ENCODE data around the gene FBXO38. TPM values are rescaled to one million over a fixed set of nuclear protein-coding genes. Genes with fewer than 3 reads are reported as not detected.
"Not testable (repeated sequence)": the region's sequence is repeated elsewhere in the genome, so short reads cannot be mapped to it uniquely, and the experiment has no call there.

The FBXO38 gene
- total RNA-seq, 1 donor from 2014 or later = 62.8 TPM

DNA sequence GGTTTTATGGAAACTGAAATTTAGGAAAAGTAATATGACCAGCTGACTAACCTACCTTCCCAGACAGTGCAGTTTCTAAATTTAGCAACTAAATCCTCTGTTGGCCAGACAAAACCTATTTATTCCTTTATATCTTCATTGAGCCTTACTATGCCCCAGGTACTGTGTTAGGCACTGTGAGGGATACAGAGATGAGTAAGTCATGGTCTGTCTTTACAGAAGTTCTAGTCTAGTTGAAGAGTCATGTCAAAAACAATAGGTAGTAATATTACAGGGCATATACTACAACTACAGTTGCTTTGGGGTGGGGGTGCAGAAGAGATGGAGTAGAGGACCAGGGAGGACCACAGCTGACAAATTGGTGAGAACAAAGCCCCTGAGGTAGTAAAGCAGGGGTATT is 42.8 kb downstream of the FBXO38 start:
- DNase-seq (ENCODE audit: low read depth, low spot score) = no peak

DNA sequence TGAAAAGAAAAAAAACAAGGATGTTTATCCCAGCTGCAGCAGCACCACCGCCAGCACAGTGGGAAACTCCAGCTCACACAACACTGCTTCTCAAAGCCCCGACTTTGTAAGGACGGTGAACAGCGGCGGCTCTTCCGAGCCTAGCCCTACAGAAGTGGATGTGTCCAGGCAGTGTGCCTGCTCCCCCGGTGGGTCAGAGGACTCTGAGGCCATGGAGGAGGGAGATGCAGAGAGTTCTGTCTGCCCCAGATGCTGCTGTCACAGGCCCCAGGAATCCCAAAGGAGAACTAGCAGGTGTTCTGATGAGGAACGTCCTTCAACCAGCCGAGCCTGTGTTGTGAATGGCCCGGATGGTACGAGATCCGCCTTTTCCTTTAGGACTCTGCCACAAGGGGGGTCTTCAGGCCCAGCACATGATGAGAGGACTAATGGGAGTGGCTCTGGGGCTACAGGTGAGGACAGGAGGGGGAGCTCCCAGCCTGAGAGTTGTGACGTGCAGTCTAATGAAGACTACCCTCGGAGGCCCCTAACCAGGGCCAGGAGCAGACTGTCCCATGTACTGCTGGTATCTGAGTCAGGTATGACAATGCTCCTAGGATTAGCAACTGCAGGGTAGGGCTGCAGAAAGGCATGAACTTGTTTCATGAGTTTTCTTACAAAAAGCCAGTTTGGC is 43.7 kb downstream of the FBXO38 start:
- no peak for DNase-seq (ENCODE audit: low read depth, low spot score)

DNA sequence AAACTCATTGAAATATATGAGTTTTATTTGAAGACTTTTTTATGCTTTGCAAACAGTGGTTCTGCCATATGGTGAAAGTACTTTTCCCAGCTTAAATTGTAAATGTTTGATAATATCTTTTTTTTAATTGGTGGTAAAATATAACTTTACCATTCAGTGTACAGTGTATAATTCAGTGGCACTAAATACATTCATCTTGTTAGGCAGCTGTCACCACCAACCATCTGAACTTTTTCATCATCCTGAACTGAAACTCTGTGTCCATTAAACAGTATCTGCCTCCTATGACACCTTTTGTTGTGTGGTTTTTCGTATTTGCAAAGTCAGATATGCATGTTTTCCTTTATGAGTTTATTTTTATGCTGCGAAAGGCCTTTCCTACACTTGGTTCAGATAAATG is 45.1 kb downstream of the FBXO38 start:
- DNase-seq (ENCODE audit: low read depth, low spot score) = no peak

DNA sequence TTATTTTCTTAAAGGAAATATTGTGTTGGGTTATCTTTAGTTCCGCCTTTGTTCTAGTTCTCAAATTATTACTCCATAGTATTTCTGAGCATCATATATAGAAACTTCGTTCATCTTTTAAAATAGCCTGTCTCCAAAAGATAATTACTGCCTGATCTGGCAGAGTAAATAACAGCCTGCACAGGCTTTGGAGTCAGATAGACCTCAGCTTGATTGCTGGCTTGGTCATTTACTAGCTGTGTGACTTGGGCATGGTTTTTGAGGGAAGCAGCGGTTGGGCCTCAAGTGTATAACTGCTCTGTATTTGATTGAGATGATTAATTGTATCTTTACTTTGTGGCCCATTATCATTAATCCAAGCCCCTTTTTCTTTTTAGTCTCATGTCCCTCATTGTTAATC is 50.1 kb downstream of the FBXO38 start:
- DNase-seq (ENCODE audit: low read depth, low spot score) = no peak

DNA sequence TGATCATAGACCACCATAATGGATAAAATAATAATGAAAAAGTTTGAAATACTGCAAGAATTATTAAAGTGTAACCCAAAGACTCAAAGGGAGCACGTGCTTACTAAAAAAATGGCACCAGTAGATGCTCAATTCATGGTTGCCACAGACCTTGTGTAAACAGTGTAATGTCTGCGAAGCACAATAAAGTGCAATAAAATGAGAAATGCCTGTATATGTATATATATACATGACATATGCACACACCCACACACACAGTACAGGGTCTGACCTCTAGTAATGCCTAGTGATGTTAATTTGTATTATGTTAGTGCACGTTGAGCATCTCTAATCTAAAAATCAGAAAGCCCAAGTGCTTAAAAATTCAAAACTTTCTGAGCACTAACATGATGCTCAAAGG is 52.3 kb downstream of the FBXO38 start:
- no peak for DNase-seq (ENCODE audit: low read depth, low spot score)

DNA sequence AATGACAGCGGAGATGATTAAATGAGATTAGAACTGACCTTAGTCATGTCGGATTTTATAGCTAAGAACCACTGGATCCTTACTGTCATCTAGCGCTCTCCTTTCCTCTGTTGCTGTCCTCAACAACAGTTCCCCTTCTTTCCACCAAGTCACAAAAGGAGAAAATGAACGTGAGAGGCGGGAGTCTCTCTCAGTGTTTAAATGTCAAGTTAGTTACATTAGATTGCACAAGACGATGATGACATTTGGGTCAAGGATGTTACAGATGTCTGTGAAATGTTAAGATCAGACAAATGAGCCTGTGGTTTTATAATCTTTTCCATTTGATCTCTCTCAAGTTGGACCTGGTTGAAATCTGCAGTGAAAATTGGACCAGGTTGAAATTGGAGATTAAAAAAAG is 53.5 kb downstream of the FBXO38 start:
- DNase-seq (ENCODE audit: low read depth, low spot score) = no peak

DNA sequence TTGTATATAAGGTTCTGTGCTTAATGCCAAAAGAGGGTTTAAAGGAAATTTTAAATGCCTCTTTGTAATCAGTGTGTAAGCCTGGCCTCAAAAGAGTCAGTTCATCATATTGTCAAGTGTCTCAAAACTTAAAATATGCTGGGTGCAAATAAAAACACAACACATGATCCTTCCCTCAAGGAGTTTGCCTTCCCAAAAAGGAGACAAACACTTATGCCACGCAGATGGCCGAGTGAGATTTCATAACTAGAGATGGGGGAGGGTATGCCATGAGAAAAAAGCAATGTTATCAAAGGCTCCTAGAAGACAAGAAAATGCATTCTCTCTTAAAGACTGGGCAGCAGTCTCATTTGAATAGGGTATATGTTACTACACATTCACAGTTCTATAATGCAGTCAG is 55.2 kb downstream of the FBXO38 start:
- DNase-seq (ENCODE audit: low read depth, low spot score) = no peak

DNA sequence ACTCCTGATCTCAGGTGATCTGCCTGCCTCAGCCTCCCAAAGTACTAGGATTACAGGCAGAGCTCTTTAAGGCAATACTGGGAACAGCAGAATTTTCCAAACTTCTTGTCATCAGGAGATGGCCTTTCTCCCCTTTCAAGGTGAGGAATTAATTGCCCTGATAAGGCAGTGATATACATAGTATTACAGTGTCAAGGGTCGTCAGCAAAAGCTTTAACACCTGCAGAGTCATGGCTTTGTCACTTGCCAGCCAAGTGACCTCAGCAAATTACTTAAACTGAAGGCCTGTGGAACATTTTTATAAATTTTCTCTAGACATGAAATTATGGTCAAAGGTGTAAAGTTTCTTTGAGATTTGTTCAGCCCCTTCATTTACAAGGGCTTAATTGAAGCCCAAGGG is 59.5 kb downstream of the FBXO38 start:
- DNase-seq (ENCODE audit: low read depth, low spot score) = no peak

DNA sequence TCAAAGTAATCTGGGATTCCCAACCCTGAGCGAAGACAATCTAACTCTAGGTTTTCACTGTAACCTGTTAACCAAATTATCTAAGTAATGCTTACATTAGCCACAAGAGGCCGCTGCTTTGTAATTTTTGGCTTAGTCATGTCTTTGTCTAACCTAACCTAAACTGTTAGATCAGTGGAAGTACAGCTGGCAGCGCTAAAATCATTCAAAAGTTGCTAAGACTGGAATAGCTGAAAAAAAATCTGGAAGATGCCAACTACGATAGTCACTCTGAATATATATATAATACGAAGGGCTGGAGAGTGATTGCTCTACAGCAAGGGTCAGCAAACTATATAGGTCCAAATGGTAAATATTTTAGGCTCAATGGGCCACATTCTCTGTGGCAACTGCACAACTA is 60.2 kb downstream of the FBXO38 start:
- DNase-seq (ENCODE audit: low read depth, low spot score) = peak; percentile 29

DNA sequence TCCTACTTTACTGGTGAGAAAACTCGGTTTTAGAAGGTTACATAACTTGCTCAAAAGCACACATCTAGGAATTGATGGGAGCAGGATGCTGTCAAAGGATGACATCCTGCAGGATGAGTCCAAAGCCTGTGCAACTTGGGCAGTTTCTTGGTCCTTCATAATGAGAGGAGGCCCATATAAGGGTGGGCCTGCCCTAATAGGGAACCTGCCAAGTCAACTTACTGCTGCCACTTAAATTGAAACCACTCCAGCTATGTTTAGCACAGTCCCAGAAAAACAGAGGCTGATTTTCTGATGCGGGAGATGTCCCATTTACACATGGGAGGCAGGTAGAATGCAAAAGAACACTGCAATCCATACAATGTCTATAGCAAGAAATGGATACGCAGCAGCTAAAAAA is 61.8 kb downstream of the FBXO38 start:
- DNase-seq (ENCODE audit: low read depth, low spot score) = no peak

DNA sequence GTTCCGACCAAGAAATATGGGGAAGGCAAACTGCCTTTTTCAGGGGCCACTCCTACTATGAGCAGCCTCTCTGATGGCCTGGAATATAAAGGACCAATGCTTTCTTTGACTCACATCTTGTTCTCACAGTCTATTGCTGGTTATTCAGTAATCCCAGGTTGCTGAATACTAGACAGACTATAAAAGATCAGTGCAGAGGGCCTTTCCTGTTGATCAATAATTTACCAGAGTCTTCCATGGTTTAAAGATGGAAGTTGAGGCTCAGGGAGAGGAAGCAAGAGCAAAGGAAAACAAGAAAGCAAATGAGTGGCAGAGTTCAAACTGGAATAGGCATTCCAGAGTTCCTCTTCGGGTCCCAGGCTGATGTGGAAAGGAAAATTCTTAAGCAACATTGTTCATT is 62.9 kb downstream of the FBXO38 start:
- DNase-seq (ENCODE audit: low read depth, low spot score) = no peak

DNA sequence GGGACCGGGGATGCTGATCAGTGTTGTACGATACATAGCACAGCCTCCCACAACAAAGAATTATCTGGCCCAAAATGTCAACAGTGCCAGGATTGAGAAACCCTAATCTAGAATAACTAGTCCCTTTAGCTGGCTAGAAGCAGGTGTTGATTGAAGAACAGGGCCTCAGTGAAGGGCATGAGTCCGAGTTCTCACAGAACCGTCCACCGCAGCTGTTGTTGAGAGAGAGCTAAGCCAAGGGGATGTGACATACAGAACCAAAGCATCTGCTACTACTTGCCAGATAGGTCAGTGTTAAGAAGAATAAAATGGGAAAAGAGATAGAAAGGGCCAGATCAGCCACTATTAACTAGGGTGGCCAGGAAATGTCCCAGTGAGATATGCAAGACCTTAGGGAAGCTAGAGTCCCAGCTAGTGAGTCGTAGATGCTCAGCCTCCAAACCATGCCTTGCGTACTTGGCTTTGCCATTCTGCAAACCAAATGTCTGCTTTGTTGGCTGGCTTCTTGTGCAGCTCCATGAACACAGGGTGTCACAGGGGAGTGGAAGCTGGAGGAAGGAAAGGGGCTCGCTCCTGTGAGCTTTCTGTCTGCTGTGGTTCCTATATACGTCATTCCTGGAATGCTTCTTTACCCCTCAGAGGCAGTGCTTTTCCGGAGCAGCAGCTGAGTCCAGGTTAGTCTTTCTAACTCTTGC is 68.9 kb downstream of the FBXO38 start:
- no peak for DNase-seq (ENCODE audit: low read depth, low spot score)

DNA sequence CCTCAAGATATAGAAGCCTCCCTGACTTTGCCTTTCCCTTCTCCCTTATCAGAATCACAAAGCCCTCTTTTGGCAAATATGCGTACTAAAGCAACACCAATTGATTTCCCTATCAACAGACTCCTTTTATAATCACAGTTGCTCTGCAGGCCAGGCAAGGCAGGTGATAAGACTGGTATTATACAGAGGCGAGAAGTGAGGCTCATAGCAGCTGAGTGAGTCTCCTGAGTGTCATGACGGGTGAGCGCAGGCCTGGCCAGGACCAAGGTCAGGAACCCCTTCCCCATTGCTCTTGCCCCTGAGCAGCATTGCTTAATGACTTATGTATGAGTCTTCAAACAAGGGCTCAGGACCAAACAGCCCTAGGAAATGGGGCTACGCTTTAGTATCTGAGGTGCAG is 70.8 kb downstream of the FBXO38 start:
- no peak for DNase-seq (ENCODE audit: low read depth, low spot score)

DNA sequence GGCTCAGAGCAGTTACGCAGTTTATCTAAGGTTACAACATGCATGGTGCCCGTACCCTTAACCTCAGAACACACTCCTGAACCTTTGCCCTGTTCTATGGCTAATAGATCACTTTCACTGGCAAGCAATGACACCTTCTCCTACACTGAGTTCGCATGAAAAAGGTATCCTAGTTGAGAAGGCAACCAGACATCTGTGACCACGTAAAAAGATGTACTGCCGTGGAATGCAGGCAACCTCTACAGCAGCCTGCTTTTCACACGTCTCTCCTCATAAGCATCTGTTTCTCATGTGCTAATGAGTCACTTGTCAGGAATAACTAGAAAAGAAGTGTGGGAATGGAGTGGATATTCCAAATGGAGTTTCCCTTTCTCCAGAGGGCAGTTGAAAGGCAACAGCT is 71.4 kb downstream of the FBXO38 start:
- no peak for DNase-seq (ENCODE audit: low read depth, low spot score)

DNA sequence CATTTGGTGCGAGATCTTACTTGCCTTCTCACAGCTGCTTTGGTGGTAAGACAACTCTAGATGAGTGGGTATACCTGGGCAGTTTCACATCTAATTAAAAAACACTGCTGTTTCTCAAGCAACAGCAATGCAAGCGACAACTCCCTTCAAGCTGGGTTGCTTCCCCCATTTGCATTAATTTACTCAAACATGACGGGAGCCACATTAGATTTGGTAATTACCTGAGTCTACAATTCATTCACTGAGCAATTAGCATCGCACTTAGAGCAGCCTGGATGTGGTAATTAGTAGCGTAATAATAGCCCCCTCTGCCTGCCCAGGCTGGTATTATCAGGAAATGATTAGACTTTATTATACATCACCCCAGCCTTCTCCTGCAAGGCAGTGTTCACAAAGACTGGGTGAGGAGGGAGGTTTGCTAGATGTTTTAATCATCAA is 73.4 kb downstream of the FBXO38 start:
- DNase-seq (ENCODE audit: low read depth, low spot score) = no peak

DNA sequence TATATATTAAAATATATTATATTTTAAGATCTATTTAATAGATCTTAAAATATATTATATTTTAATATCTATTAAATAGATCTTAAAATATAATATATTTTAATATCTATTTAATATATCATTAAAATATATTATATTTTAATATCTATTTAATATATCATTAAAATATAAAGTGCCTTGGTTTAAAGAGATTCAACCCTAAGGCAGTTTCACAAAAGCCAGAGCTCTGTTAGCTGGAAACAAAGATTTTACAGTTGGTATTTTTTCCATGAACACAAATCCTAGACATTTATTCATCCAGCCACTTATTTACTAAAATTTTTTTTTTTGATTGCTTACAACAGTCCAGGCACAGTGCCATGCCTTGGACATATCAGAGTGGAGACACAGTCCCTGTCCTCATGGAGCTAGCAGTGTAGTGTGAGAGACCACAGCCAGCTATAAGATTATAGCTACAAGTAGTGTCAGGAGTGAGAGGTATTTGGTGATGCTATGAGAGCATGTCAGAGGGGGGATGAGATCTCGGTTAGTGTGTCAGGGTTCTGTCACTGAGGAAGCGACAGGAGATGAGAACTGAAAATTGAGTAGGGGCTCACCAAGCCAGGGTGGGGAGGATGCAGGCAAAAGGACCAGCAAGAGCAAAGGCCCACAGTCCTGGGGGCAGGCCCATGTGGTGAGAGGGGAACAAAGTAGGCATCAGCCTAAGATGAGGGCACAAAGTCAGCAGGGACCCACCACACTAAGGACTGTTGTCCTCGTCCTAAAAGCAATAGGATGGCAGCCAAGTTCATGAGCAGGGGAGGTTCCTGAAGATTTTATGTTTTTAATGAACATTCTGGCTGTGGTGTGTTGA is 74.5 kb downstream of the FBXO38 start:
- no peak for DNase-seq (ENCODE audit: low read depth, low spot score)

DNA sequence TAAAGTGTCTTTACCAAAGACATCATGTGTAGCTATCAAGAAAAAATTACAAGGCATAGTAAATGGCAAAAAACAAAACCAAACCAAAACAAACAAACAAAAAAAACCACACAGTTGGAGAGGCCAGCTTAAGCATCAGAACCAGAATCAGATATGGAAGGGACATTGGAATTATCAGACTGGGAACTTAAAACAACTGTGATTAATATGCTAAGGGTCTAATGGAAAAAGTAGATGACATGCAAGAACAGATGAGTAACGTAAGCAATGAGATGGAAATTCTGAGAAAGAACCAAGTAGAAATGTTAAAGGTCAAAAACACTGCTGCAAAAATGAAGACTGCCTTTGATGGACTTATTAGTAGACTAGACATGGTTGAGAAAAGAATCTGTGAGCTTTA is 75.9 kb downstream of the FBXO38 start:
- no peak for DNase-seq (ENCODE audit: low read depth, low spot score)

DNA sequence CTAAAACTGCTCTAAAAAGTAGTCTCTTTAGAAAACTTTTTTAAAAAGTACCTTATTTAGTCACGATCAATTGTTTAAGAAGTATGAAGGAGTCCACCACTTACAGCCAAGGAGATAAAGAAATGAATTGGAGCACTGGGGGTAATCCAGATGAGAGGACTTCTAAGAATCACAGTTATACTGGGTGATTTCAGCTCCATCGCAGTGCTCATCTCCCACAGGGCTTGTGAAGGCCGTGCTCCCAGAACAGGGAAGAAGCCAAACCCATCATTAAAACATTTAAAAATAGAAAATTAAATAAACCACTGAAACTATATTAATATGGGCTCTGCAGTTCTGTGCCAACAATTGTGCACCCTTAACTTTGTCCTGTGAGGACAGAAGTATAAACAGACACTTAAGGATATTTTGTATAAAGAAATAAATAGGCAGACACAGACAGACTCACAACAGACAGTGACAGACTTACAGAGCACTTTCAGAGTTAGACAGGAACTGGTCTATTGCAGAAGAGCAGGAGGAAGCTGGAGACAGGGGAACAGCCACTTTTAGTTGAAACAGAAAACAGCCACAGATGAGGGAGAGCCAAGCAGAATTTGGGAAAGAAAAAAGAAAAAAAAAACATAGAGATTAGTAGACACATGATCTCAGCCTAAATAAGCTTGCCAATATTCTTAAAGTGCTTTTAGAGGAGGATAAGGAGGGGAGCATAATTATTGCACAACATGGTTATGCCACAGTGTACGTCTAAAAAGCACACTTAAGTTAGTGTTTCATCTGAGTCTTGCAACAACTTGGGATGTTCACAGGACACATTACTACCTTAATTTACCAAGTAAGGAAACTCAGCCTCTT is 81.8 kb downstream of the FBXO38 start:
- no peak for DNase-seq (ENCODE audit: low read depth, low spot score)

DNA sequence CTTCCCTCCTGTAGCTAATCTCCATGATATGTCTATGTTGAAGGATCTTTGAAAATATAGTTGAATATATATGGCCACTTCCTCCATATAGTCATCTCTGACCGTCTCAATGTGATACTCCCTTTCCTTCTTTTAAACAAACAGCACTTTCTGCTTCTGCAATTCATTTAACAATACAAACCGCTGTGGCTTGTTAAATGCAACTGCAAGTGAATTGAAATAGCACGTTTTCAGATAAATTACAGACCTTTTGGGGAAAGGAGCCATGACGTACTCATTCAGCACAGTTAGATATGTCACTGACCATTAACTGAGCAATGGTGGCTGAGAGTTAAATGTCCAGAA is 82.5 kb downstream of the FBXO38 start:
- DNase-seq (ENCODE audit: low read depth, low spot score) = no peak

DNA sequence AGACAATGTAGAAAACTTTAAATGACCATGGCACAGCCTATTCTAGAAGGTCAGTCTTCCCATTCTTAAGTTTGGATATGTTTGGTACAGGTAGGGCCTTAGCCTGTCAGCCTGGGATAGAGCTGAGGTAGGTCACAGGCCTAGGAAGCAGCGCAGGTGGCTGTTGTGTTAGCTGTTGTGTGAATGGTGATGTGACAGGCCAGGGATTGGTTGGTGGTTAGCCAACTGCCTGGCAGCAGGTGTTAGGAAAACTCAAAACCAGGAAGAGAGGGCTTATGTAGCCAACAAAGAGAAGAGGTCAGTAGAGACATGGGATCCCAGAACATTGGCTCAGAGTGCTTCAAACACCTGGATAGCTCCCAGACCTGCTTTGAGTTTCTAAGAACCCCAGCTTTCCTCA is 84.2 kb downstream of the FBXO38 start:
- no peak for DNase-seq (ENCODE audit: low read depth, low spot score)

DNA sequence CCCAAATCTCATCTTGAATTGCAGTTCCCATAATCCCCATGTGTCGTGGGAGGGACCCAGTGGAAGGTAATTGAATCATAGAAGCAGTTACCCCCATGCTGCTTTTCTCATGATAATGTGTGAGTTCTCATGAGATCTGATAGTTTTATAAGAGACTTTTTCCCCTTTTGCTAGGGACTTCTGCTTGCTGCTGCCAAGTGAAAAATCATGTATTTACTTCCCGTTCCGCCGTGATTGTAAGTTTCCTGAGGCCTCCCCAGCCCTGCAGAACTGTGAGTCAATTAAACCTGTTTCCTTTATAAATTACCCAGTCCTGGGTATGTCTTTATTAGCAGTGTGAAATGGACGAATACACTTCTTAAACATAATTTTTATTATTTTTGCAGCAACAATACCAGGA is 85.0 kb downstream of the FBXO38 start:
- DNase-seq (ENCODE audit: low read depth, low spot score) = not testable (repeated sequence)

DNA sequence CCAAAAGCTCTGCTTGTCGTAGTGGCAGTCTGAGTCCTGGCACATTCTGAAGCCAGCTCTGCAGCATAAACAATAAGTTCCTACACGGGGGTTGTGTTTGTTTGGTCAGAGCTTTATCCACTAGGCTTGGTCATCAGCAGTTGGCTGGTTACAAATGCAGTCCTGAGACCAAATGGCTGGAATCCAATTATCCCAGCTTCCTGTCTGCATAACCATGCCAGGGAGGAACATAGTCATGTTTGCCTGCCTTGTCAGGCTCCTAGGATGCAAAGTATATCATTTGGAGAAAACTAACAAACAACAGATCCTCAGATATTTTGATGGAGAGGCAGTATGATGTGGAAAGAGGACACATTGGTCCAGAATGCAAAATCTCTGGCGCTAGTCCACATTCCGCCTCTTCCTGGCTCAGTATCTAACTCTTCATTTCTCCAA is 85.8 kb downstream of the FBXO38 start:
- DNase-seq (ENCODE audit: low read depth, low spot score) = peak; percentile 89
